TTC549 (cell line): ENCODE results near the gene PLEKHN1.

ENCODE experiments used
- FAIRE-seq: peaks from 2 replicates; lab custom pipeline; 2012; peaks lifted over from hg19 to GRCh38; lab: Jason Lieb, UNC

Gene PLEKHN1

DNA sequence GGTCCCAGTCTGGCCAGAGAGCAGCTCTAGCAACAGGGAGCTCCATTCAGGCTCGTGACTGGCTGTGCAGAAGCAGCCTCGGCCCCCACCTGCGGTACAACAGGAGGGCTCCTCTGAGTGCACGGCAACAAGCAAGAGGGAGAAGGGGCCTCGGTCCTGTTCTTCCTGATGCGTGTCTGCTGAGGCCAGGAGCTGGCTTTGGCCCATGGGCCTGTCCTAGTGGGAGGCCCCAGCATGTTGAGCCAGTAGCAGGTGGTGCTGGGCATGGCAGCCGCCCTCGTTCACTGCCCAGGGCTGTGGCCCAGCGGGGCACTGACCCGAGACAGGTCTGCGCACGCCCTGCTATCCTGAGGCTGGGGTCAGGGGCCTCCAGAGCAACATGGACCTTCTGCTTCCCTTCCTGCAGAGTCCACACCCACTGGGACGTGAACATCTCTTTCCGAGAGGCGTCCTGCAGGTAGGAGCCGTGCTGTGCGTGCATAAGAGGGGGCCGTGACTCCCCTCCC lies 35.6 kb upstream of the PLEKHN1 start:
- FAIRE-seq, result no peak

DNA sequence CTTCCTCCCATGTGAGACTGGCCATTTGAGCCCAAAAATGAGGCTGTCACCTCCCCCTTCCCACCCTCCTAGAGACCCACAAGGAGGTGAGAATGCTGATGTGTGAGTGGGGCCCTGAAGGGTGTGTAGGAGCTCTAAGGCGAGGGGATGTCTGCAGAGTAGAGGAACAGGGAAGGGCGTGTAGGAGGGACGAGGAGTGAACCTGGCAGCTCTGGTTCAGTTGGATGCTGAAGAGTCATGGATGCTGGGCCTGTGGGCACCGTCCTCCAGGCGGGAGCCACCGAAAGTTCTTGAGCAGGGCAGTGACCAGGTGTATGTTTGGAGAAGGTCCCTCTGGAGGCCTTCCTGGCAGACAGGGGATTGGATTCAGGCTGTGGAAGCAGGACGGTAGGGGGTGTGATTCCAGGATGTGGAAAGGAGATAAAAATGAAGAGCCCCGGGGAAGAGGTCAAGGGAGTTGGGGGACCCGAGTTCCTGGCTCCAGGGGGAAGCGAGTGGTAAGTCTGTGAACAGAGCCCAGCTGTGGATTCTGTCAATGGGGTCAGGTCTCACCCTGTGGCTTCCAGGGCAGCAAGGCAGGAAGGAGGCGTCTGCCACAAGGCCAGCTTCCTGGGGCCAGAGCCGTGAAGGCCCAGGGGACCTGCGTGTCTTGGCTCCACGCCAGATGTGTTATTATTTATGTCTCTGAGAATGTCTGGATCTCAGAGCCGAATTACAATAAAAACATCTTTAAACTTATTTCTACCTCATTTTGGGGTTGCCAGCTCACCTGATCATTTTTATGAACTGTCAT lies 34.7 kb upstream of the PLEKHN1 start:
- no peak for FAIRE-seq

DNA sequence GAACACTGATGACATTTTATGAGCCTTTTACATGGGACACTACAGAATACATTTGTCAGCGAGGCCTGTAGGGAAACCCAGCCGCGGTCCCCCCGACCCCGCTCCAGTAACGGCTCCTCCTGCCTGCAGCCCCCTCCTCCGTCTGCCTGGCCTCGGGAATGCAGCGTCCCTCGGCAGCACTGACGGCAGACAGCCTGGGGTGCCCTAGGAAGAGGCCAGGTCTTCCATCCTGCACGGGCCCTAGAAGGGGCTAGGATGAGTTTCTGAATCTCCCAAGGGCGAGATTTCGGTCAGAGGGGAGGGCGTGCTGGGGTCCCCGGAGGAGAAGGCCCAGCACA lies 34.1 kb upstream of the PLEKHN1 start:
- no peak for FAIRE-seq

DNA sequence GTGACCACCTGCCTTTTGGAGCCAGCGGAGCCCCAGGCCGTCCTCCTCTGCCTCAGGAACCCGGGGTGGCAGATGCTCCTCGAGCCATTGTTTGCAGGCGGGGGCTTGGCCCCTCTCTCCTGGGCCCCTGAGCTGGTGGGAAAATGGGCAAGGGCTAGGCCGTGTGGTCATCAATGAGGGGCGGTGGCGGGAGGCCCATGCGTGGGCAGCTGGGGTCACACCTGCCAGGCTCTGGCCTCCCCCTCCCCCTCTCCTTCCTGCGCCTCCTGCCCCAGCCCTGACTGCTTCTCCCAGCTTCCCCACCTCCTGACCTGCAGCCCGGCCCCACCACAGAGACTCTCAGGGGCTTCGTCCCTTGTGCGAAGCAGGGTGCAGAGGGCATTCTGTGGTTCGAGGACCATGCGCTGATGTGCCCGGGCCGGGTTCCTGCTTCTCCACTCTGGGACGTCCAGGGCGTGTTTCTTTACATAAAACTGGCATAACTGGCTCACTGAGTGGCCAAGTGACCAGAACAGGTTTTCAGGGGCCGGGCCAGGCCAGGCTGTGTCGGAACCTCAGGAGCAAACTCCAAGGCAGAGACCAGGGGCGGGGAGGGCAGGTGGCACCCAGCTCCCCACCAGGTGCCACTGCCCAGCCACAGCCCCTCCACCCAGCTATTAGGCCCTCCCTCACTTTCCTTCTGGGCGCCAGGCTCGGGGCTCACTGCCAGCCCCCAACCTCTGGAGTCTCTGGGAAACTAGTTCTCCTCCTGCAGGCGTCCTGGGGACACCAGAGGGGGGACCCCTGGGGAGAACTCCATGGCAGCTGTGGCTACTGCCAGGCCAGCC lies 33.3 kb upstream of the PLEKHN1 start:
- no peak for FAIRE-seq

DNA sequence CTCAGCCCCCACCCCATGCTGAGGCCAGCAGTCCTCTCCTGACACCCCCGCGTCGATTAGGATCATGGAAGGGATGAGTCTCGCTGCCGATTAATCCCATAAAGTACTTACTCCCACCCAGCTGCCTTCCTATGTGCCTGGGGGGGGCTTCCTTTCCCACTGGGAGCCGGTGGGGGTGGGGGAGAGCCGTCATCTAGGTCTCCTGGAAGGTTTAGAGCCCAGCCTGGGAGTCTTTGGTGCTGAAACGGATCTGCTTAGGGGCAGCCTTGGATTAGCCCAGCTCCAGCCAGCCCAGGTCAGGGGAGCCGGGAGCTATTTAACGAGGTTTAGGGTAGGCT lies 32.7 kb upstream of the PLEKHN1 start:
- no peak for FAIRE-seq

DNA sequence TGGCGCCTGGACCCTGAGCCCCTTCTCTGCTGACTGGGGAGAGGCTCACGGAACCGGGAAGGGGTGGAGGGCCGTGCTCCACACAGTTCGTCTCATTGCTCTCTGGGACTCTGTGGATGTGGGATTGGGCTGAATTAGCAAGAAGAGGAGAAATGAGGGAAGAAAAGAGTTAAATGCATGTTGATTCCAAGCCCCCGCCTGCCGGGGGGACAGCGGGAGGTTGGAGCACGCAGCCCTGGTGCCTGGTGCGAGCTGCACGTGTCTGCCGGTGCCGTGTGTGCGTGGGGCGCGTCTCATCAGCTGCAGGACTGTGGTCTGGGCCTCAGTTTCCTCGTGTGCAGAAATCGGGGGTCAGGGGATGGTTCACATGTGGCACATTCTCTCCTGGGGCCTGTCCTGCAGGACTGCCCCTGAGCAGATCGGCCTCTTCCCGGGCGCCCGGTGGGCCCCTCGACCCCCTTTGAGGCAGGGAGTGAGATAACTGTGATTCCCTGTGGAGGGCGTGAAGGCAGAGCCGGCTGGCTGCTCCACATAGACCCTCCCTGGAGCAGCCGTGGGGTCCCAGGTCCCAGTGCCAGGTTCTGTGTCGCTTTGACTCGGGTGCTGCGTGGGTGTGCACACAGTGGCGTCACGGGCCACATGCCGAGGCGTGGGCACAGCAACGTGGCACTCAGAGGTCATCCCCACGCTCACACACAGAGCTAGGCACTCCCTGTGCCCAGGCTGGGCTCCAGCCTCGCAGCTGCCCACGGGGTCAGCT lies 31.1 kb upstream of the PLEKHN1 start:
- FAIRE-seq, result no peak

DNA sequence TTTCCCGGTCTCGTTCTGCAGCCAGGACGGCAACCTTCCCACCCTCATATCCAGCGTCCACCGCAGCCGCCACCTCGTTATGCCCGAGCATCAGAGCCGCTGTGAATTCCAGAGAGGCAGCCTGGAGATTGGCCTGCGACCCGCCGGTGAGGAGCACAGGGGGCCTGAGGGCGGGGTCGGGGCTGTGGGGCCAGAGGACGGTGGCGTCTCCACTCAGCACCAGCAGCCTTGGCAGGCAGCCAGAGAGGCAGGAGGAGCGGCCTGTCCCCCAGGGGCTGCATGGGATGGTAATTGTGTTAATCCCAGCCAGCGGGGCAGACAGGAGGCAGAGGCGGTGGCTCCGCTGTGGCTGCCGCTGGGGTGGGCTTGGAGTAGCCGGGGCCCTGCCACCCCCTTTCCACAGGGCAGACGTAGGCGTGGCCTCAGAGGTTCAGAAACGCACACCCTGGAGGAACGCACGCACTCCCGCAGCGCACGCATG lies 30.5 kb upstream of the PLEKHN1 start:
- FAIRE-seq, result no peak

DNA sequence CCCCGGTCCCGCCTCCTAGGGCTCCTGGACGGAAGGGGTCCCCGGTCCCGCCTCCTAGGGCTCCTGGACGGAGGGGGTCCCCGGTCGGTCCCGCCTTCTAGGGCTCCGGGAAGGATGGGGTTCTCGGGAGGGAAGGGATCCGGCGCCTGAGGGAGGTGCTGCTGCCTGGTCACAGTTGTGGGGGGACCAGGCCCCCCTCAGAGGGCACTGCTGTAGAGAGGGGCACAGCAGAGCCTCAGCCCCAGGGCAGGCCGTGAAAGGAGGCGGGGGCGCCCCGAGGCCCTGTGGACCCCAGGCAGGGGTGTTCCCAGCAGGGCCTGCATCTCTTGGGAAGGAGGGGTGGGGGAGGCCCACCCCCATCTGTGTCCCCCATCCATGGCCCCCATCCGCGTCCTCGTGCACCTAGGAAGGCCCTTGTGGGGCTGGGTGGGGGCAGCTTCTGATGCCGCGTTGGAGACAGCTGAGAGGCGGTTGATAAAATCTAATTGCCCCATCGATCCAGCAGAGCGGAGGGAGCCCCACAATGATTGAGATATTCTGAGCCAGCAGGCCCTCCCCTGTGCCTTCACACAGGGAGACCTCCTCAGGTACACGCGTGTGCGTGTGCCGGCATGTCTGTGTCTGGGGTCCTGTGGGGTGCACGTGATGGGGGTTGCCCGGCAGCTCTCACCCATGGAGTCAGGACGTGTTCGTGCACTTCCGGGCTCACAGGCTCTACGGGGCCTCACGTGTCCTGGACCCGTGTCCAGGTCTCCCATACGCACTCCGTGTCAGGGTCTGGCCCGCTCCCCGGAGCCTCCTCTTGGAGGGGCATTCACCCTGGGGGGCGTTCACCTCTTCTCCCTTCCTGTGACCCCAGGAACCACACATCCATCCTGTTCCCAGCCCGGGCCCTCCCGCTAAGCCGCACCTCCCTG lies 29.7 kb upstream of the PLEKHN1 start:
- FAIRE-seq, result no peak

DNA sequence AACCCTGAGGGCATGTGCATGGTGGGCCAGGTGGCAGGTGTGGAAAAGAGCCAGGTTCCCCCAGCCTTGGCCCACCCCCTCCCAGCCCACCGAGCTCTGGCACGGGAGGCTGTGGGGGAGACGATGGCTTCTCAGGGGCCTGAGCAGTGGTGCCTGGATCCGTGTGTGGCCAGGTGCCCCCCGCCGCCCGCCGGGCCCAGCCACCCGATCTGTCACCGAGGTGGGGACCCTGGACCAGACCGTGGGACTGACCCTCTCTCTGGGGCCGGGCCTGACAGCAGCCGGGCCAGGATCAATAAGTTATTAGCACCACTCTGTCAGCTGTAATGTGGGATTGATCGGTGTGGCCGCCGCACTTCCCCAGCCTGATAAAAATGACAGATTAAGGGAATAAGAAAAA lies 28.8 kb upstream of the PLEKHN1 start:
- no peak for FAIRE-seq

DNA sequence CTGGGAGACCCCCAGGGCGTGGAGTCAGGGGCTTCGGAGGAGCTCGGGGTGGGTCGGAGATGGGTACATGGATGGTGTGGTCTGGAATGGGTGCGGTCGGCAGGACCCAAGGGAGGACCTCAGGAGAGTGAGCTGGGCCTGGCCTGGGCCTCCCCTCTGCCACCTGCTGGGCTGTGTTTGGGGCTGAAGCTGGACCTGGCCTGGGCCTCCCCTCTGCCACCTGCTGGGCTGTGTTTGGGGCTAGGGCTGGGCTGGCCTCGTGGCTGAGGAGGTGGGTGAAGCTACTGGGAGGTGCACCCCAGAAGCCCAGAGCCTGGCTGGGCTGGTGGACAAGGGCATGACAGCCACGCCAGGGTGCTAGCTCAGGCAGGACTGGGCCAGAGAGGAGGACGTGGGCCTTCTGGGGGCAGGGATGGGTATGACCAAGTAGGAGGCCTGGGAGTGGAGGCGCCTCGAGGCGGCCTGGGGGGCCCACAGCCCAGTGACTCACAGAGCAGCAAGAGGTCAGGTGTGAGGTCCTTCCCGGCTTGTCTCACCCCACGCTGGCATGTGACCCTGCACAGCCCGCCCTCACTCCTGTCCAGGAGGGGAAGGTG lies 28.1 kb upstream of the PLEKHN1 start:
- no peak for FAIRE-seq

DNA sequence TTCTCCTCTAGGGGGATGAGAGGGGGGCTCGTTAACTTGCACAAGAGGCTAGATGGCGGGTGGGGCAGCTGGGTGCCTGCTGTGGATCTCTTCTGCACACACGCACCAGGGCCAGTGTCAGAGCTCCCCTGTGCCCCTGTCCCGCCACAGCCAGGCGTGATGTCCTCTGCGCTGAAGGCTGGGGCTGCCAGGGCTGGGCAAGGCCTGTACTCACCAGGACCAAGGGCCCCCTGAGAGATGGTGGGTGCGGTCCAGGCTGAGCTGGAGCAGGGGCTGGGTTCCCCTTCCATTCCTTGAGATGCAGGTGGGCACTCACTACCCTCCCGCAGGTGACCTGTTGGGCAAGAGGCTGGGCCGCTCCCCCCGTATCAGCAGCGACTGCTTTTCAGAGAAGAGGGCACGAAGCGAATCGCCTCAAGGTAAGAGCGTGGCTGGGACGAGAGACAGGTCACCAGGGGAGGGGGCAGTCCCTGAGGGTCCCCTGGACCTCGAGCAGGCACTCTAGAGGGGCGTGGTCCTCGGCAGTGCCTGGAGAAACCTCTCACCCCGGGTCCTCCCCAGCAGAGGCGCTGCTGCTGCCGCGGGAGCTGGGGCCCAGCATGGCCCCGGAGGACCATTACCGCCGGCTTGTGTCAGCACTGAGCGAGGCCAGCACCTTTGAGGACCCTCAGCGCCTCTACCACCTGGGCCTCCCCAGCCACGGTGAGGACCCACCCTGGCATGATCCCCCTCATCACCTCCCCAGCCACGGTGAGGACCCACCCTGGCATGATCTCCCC lies 27.4 kb upstream of the PLEKHN1 start:
- no peak for FAIRE-seq

DNA sequence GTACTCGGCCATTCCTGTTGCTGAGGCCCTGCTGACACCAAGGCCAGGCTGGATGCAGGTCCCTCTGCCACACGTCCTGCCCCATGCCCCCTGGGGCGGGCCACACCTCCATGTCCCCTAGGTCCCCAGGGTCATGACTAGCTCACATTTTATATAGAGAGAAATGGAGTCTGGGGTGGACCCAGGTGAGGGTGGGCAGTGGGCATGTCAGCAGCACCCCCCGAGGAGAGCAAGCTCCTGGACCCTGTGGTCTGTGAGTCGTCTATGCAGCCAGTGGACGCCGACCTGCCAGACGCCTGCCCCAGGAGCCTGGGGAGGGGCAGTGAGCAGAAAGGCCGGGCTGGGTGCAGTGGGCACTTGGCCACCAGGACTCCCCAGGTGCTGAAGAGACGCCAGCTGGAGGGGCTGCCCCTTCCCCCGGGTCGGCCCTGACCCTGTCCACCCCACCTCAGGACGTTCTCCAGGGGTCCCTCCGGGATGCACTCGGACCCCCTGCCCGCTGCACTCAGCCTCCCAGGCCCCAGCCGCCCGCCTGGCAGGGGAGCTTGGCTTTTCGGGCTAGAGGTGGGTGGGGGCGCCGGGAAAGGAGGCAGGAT lies 26.7 kb upstream of the PLEKHN1 start:
- no peak for FAIRE-seq

DNA sequence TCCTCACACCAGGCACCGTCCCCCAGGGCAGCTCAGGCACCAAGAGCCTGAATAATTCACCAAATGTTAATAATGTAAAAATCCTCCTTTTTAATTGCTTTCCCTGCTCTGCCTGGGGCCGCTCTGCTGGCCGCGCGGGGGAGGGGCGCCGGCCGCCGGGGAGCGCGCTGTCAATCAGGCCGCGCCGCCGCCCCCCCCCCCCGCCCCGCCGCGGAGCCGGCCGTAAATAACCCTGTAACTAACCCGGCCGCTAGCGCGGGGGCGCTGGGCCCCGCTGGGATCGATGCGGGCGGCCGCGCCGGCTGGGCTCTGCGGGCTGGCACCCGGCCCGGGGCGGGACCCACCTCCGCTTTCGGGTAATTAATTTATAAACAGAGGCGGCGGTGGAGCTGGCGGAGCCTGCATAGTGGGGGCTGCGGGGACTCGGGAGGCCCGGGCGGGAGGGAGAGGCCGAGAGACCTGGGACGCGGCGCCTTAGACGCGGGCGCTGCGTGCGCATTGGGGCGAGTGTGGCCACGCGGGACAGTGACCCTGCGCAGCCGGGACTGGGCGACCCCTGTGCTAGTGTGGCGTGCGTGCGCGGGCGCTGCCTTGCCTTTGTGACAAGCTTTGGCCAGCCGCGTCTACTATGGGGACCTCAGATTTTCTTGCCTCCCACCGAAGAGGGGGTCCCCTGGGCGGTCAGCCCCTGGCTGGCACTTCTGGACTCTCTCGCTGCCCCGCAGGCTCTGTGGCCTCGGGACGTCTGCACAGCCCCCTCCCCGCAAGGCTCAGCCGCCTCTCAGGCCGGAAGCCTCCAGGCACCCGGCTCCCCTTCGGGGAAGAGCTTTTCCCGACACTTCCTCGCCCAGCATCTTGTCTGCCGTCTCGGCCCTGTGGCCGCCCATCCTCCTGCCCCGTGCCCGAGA lies 25.9 kb upstream of the PLEKHN1 start:
- no peak for FAIRE-seq

DNA sequence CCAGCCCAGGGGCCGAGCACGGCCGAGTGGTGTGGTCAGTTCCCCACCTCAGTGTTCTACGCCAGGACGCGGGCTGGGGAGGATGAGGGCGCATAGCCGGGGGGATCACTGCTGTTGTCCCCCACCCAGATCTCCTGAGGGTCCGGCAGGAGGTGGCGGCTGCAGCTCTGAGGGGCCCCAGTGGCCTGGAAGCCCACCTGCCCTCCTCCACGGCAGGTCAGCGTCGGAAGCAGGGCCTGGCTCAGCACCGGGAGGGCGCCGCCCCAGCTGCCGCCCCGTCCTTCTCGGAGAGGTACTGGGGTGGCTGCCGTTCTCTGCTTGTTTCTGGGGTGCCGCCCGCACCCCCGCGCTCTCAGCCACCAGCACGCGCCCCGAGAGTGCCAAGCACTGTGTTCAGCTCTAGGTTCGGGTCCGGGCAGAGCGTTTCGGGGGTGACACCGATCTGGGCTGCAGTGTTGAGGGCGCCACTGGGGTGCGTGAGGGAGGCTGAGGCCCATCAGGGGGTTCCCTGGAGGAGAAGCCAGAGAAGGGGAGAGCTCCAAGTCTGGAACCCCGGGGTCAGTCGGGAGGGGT lies 25.2 kb upstream of the PLEKHN1 start:
- no peak for FAIRE-seq

DNA sequence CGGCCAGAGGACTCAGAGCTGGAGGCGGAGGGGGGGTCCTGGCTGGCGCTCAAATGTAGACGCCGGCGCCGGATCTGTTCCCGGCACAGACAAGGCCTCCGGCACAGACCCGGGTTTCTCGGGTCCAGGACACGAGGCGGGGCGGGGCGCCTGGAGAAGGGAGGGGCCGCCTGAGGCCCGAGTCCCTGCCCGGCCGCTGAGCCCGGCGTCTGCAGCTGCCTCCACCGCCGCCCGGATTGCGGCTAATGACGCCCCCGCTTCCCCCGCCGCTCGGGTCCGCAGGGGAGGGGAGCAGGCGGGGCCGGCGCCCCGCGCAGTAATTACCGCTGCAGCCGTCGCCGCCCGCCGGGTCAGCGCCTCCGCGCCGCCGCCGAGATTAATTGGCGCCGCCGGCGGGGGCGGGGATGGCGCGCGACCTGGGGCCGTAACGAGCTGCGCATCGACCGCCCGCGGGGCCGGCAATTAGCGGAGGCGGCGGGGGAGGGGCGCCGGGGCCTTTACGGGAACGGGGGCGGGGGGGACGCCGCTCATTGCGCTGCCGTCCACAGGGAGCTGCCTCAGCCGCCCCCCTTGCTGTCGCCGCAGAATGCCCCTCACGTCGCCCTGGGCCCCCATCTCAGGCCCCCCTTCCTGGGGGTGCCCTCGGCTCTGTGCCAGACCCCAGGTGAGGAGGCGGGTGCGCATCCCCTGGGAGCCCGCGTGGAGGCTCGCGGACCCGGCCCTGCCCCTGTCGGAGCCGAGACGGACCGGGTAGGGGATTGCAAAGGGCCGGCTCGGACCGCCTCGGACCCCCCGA lies 24.5 kb upstream of the PLEKHN1 start:
- no peak for FAIRE-seq

DNA sequence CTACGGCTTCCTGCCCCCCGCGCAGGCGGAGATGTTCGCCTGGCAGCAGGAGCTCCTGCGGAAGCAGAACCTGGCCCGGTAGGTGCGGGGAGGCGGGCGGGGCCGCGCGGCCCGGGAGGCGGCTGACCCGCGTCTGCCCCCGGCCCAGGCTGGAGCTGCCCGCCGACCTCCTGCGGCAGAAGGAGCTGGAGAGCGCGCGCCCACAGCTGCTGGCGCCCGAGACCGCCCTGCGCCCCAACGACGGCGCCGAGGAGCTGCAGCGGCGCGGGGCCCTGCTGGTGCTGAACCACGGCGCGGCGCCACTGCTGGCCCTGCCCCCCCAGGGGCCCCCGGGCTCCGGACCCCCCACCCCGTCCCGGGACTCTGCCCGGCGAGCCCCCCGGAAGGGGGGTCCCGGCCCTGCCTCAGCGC lies 23.9 kb upstream of the PLEKHN1 start:
- no peak for FAIRE-seq

DNA sequence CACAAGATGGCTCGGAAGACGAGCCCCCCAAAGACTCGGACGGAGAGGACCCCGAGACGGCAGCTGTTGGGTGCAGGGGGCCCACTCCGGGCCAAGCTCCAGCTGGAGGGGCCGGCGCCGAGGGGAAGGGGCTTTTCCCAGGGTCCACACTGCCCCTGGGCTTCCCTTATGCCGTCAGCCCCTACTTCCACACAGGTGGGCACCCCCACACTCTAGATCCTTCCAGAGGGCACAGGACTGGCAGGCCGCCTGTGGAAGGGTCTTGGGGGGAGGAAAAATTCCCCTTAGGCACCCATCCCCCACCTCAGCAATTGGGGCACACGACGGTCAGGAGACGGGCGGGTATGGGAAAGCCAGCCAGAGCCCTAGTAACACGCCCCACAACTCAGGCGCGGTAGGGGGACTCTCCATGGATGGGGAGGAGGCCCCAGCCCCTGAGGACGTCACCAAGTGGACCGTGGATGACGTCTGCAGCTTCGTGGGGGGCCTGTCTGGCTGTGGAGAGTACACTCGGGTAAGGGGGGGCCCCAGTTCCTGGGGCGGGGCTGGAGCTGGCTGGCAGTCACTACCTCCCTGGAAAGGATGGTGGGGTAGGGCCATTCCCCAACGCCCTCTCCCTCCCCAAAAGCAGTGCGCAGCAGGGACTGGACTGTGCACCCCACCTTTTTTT lies 23.3 kb upstream of the PLEKHN1 start:
- no peak for FAIRE-seq
